Germinal center (tissue), 1 donor: ENCODE data around the gene IL10RA.

Experiments used
- DNase-seq: peaks from one replicate; pipeline ENCODE4 v3.0.0; 2012; ENCODE audit warnings: mixed read lengths, low spot score

The IL10RA gene

DNA sequence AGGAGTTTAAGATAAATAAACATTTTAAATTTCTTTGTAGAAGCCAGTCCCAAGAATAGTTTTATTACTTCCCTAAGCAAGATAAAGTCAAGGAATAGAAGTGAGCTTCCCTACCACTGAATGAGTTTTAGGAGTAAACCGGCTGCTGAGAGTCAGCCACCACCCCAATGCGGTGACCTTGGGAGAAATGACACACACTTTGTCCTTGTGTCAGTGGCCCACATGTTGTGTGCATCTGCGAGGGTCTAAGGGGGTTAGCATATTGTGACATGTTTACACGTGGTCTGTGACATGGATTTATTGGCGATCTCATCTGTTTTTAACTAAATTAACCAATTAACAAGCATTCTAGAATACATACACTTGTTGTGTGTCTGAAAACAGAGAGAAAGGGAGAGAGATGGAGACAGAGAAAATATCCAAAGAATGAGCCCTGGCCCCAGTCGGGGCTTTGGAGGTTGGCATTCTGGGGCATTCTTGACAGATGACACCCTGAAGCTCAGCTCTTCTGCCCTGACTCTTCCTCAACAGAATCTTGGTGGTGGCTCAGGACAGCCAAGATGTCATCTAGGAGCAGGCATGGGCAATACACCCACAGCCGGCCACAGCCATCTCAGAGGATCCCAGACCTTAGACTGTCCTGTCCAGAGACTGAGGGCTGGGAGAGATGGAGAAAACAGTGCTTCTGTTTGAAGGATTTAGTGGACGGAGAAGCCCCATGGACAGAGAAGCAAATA lies 60.9 kb downstream of the IL10RA start:
- DNase-seq = no peak

GRCh38 chr11:118047749-118048148 lies 61.6 kb downstream of the IL10RA start:
- no peak for DNase-seq

DNA sequence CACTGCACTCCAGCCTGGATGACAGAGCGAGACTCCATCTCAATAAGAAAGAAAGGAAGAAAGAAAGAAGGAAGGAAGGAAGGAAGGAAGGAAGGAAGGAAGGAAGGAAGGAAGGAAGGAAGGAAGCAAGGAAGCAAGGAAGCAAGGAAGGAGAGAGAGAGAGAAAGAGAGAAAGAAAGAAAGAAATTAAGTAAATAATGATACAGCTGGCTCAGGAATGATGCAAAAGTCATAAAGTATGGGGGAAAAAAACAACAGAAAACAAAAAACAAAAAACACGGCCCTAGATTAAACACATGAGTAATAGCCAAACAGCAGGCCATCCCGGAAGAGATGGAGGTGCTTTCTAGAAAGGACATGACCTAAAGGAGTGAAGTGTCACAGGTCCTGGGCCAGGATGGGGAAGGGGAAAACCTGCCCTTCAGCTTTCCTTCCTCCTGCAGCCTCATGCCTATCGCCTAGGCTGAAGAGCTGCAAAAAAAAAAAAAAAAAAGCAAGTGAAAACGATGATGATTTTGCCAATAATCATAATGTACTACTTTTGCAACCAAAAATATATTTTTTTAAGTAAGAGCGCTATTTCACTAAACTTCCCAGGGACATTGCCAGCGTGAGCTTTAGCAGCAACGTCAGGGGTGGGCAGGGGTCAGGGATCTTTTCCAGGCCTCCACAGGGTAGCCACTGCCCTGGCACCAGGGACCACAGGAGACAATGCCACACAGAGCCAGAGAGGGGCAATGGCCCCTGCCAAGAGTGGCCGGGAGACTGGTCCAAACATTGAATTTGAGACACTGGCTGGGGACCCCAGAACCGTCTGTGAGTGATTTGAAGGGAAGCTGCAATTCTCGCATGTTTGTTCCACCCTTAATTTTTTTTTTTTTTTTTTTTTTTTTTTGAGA lies 62.5 kb downstream of the IL10RA start:
- no peak for DNase-seq

DNA sequence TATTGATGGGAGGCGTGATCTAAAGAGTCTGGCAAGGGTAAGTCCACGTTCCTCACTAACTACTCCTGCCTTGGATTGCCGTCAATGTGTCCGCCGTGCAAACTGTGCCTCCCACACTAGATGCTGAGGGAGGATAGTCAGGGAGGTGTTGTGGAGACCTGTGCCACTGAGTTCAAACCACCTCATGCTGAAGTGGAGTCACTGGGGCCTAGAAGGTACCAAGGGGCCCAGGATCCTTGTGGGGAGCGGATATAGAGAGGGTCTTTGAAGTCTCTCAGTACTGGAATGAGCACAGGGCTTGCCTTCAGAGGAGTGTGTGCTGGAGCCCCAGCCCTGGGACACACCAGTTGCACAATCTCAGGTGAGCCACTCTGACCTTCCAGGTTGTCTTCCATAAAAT lies 63.6 kb downstream of the IL10RA start:
- no peak for DNase-seq

DNA sequence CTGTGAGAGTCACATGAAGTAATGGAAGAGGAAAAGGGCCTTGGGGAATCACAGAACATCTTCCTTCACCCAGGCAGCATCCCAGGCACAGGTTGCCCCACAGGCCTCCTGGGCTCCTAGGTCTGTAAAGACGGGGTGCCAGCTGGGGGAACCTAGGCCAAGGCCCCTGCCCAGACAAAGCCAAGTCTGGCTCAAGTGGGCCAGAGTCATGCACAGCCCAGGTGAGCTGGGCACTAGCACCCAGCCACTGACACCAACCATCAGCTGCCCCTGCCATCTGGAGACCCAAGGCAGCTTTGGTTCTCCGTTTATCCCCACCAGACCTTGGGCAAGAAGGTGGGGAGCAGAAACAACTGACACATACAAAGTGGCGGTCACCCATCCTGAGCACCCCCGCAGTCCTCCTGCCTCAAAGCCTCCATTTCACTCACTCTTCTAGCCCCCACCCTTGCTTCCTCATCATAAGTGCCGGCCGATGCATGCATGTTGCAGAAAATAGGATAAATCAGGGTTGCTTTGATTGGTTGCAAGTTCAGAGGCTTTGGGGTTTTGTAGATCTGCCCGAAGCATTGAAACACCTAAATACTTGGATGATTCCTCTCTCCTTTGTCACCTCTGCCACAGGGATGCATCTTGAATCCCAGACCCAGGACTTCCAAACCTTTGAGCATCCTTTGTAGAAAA lies 64.2 kb downstream of the IL10RA start:
- DNase-seq = no peak
